GM12878 (cell line): ENCODE results near the gene B3GALT4. TPM values are rescaled to one million over a fixed set of nuclear protein-coding genes. Genes with fewer than 3 reads are reported as not detected.

ENCODE experiments used
- ATAC-seq: fragments of 200-7000 bp; cut with Tn5 transposase; 3 replicates; pipeline ENCODE4 v1.9.1; 2020; ENCODE audit warnings: mild to moderate bottlenecking, moderate library complexity
- BruUV-seq: library from RNA; stranded (reverse); fragments of 400-500 nt; replicated peaks from 2 replicates; lab custom pipeline; 2021; lab: Mats Ljungman, UMichigan
- CTCF ChIA-PET: fragments of 300-600 bp; sonication (Branson Sonifier 250); formaldehyde crosslinking; extraction: SDS; loops from one replicate; lab custom pipeline; 2021; ENCODE audit warnings: inconsistent platforms; lab: Yijun Ruan, JAX
- POLR2A ChIA-PET: fragments of 350-600 bp; formaldehyde crosslinking; extraction: SDS; loops from one replicate; lab custom pipeline; 2021; ENCODE audit warnings: inconsistent platforms; lab: Charles Lee
- RAD21 ChIA-PET: fragments of 300-600 bp; sonication (Branson Sonifier 250); formaldehyde crosslinking; loops from one replicate; lab custom pipeline; 2023; ENCODE audit warnings: antibody characterized with exemption; ENCODE audit not compliant: unreplicated experiment; lab: Charles Lee
- SMC1A ChIA-PET: fragments of 300-600 bp; sonication (Branson Sonifier 250); formaldehyde crosslinking; loops from one replicate; lab custom pipeline; 2023; ENCODE audit not compliant: unreplicated experiment, uncharacterized antibody; lab: Charles Lee
- DNase-seq: peaks from one replicate; pipeline ENCODE4 v3.0.0-alpha.2; 2011; ENCODE audit warnings: low read depth, low spot score
- FAIRE-seq: peaks from 3 replicates; lab custom pipeline; 2011; peaks lifted over from hg19 to GRCh38; lab: Jason Lieb, UNC
- H2AFZ ChIP-seq: 2 replicates; pipeline ENCODE4 v1.6.0; 2011; ENCODE audit warnings: low read depth, low read length, control low read depth; ENCODE audit not compliant: control insufficient read depth
- H3K27ac ChIP-seq: 2 replicates; pipeline ENCODE4 v1.5.1; 2011; ENCODE audit warnings: control low read depth; ENCODE audit not compliant: control insufficient read depth, insufficient read depth
- H3K27me3 ChIP-seq, 2 experiments: replicated peaks in 1 of 2; 2 replicates each; pipeline versions ENCODE4 v1.6.0 to v1.6.1; 2011; ENCODE audit warnings: low read length in 1 of 2; ENCODE audit not compliant: control insufficient read depth in 2 of 2, insufficient read depth in 2 of 2
- H3K36me3 ChIP-seq, 2 experiments: 2 replicates each; pipeline ENCODE4 v1.5.1; 2011; ENCODE audit warnings: low read length in 1 of 2; ENCODE audit not compliant: control insufficient read depth in 2 of 2, insufficient read depth in 2 of 2
- H3K4me1 ChIP-seq: 2 replicates; pipeline ENCODE4 v1.6.1; 2011; ENCODE audit warnings: mild to moderate bottlenecking, low read length, moderate library complexity, mixed read lengths; ENCODE audit not compliant: control insufficient read depth, insufficient read depth
- H3K4me2 ChIP-seq: 2 replicates; pipeline ENCODE4 v1.6.0; 2011; ENCODE audit warnings: control low read depth; ENCODE audit not compliant: control insufficient read depth, insufficient read depth
- H3K4me3 ChIP-seq: fragments of 200-600 bp; sonication (generic); 2 replicates; pipeline ENCODE4 v1.5.1; 2016
- H3K79me2 ChIP-seq: 2 replicates; pipeline ENCODE4 v1.6.0; 2011; ENCODE audit warnings: low read length; ENCODE audit not compliant: control insufficient read depth, insufficient read depth
- H3K9ac ChIP-seq: 2 replicates; pipeline ENCODE4 v1.8.0; 2011; ENCODE audit warnings: low read length, control low read depth, mixed read lengths; ENCODE audit not compliant: control insufficient read depth, insufficient read depth
- H3K9me3 ChIP-seq: replicated peaks from 3 replicates; pipeline ENCODE4 v1.5.1; 2011; ENCODE audit warnings: mild to moderate bottlenecking, low read length; ENCODE audit not compliant: control insufficient read depth, insufficient read depth
- H4K20me1 ChIP-seq: 2 replicates; pipeline ENCODE4 v1.6.0; 2011; ENCODE audit not compliant: control insufficient read depth, insufficient read depth
- EED ChIP-seq: sonication (generic); IDR thresholded peaks from 2 replicates; pipeline ENCODE4 v1.6.1; 2016; ENCODE audit warnings: antibody characterized with exemption, low read depth
- FOXM1 ChIP-seq: IDR thresholded peaks from 2 replicates; pipeline ENCODE4 v1.6.1; 2012; ENCODE audit warnings: low read depth, mild to moderate bottlenecking, inconsistent platforms, low read length, moderate library complexity
- IKZF1 ChIP-seq: fragments of 450-650 bp; conservative IDR thresholded peaks from 2 replicates; pipeline ENCODE4 v1.6.1; 2017; ENCODE audit warnings: antibody characterized with exemption, mild to moderate bottlenecking
- IKZF2 ChIP-seq, 2 experiments: fragments of 450-650 bp; IDR thresholded peaks; 2 replicates each; pipeline ENCODE4 v1.6.1; 2017; ENCODE audit warnings: mild to moderate bottlenecking in 2 of 2, moderate library complexity in 2 of 2
- JUND ChIP-seq: IDR thresholded peaks from 2 replicates; pipeline ENCODE4 v1.6.1; 2012; ENCODE audit warnings: low read depth, mild to moderate bottlenecking, low read length, improper control_type of control experiment, moderate library complexity
- MTA2 ChIP-seq: fragments of 450-650 bp; IDR thresholded peaks from 2 replicates; pipeline ENCODE4 v1.6.1; 2016; ENCODE audit warnings: low read depth, mild to moderate bottlenecking, moderate library complexity
- NFXL1 ChIP-seq: fragments of 450-650 bp; IDR thresholded peaks from 2 replicates; pipeline ENCODE4 v1.6.1; 2017; ENCODE audit warnings: antibody characterized with exemption, mild to moderate bottlenecking, borderline replicate concordance
- PAX5 ChIP-seq: IDR thresholded peaks from 2 replicates; pipeline ENCODE4 v1.6.1; 2011; ENCODE audit warnings: low read depth, low read length, borderline replicate concordance
- RBBP5 ChIP-seq: fragments of 200-600 bp; sonication (generic); conservative IDR thresholded peaks from 2 replicates; pipeline ENCODE4 v1.6.1; 2016
- RUNX3 ChIP-seq: IDR thresholded peaks from 2 replicates; pipeline ENCODE4 v1.6.1; 2012; ENCODE audit warnings: low read length, inconsistent platforms
- SPI1 ChIP-seq: IDR thresholded peaks from 2 replicates; pipeline ENCODE4 v1.6.1; 2011; ENCODE audit warnings: low read depth, mild to moderate bottlenecking, low read length, moderate library complexity, borderline replicate concordance; ENCODE audit not compliant: insufficient read depth
- SRF ChIP-seq, 2 experiments: IDR thresholded peaks; 2 replicates each; pipeline ENCODE4 v1.6.1; 2011; ENCODE audit warnings: low read depth in 2 of 2, low read length in 2 of 2, mild to moderate bottlenecking in 1 of 2, moderate library complexity in 1 of 2
- TCF3 ChIP-seq: IDR thresholded peaks from 2 replicates; pipeline ENCODE4 v1.6.1; 2012; ENCODE audit warnings: low read depth, mild to moderate bottlenecking, low read length, borderline replicate concordance; ENCODE audit not compliant: insufficient read depth
- ZNF384 ChIP-seq: IDR thresholded peaks from 2 replicates; pipeline ENCODE4 v1.6.1; 2012; ENCODE audit warnings: low read depth, mild to moderate bottlenecking, low read length, improper control_type of control experiment, borderline replicate concordance
- WGBS: methylation state at CpG from one replicate; pipeline ENCODE4 v1.1.6; 2016; ENCODE audit warnings: low lambda C conversion rate; ENCODE audit not compliant: insufficient replicate concordance, insufficient coverage; ENCODE audit errors: missing lambda C conversion rate; 5-methylcytosine and 5-hydroxymethylcytosine counted together
- in situ Hi-C: fragments of 300-500 bp; cut with MboI; formaldehyde crosslinking; loops from 9 replicates; pipeline ENCODE4 v1.14.3; 2018; ENCODE audit warnings: mixed read lengths
- intact Hi-C: fragments of 100-400 bp; cut with micrococcal nuclease; formaldehyde crosslinking; loops from one replicate; pipeline ENCODE4 v1.14.2; 2022; ENCODE audit not compliant: unreplicated experiment
- polyA plus RNA-seq, 11 experiments: library from polyadenylated mRNA; depleted of rRNA in 4 of 11; unstranded in 6 of 11; stranded (reverse) in 5 of 11; fragments of >200 nt; fragmentation: Nextera tagmentation in 4 of 11; fragmentation: Illumina TruSeq in 1 of 11; extraction: Ambion mirVana in 4 of 11; extraction: Trizol in 1 of 11; gene quantifications; 1 replicate in 1 of 11; 2 replicates in 10 of 11; pipeline versions ENCODE4 v1.2.1 to v1.2.3, GENCODE V29; 2011 to 2016; ENCODE audit warnings: inconsistent platforms in 2 of 11, missing spikeins in 2 of 11, low read depth in 1 of 11
- total RNA-seq, 4 experiments: library from RNA; depleted of rRNA in 3 of 4; stranded (reverse); fragments of >200 nt in 3 of 4; fragmentation: Illumina TruSeq in 1 of 4; extraction: Trizol in 1 of 4; gene quantifications; 2 replicates each; pipeline versions ENCODE4 v1.2.1 to v1.2.3, GENCODE V29; 2013 to 2021
- TF ChIP-seq, protein P1 (sequence below): fragments of 450-650 bp; IDR thresholded peaks from 2 replicates; pipeline ENCODE4 v1.6.1; 2017; ENCODE audit warnings: low read depth, mild to moderate bottlenecking, moderate library complexity

The B3GALT4 gene
- total and polyA plus RNA-seq, 10 of the 15 experiments (the other 5 are each of a cell fraction or from before 2014, with no cell fraction given), result 0.27 to 8.2 (median 2.6) TPM

DNA sequence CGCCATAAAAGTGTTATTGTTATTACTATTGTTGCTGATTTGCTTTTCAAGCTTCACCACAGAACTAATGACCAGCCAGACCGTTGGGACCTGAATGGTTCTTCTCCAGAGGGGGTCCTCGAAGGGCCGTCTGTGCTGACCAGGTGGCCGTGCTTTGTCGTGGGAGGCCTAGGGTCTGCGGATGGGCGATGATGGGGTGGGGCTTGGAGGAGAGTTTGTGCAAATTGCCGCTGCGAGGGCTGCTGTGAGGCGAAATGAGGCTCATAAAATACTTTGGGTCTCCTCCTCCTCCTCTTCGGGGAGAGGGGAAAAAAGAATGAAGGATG, 46.7 kb downstream of the B3GALT4 start:
- ChIA-PET RAD21 (interaction anchor here (0.7 to 1.2 kb wide), 3 partner anchors 24 to 95 kb away, joined by 3 to 5 read pairs (median 4); no protein-coding TSS in a partner anchor), CTCF (interaction anchor here (0.7 to 1.7 kb wide), 3 partner anchors 23 to 357 kb away, joined by 3 to 7 read pairs (median 3); no protein-coding TSS in a partner anchor), POLR2A (interaction anchor here (0.6 to 1.5 kb wide), 6 partner anchors 13 to 352 kb away, joined by 3 to 7 read pairs (median 3); partner anchors contain the start of gene CUTA), SMC1A (interaction anchor here (0.8 to 2.0 kb wide), 5 partner anchors 8 to 284 kb away, joined by 3 to 7 read pairs (median 3); no protein-coding TSS in a partner anchor)
- peaks cover 12 to 16% of the 10 kb centered on the region in 2 experiments; a peak in 3 of 4 replicates for H3K36me3 ChIP-seq
- in situ Hi-C loops, result no loop called here
- peak overlapping the region; percentile 80 for H3K4me3 ChIP-seq
- H3K27me3 ChIP-seq, result no peaks in the 10 kb centered on the region
- H2AFZ ChIP-seq, result peak overlapping the region; percentile 82
- H3K4me2 ChIP-seq, result peak overlapping the region; percentile 79
- FAIRE-seq (no peak), DNase-seq (no peak), ATAC-seq (peak; percentile 1; the same call in 2 of the 3 replicates)
- H3K79me2 ChIP-seq, result peaks cover 29% of the 10 kb centered on the region
- BruUV-seq, result no TSS peak
- H3K4me1 ChIP-seq, result peaks cover 15% of the 10 kb centered on the region
- peak overlapping the region; percentile 82 for H3K9ac ChIP-seq
- 0 out of 2 replicates have a peak, but pooled peaks cover 3% of the 10 kb centered on the region for H4K20me1 ChIP-seq
- intact Hi-C loops, result no loop called here
- 0 out of 2 replicates have a peak, but pooled peaks have one; percentile 11 for TF ChIP-seq ZNF384
- TF ChIP-seq NFXL1, result no peak
- no peak for TF ChIP-seq PAX5
- no peak for TF ChIP-seq RBBP5
- WGBS, result 1% methylated on average over 12 of the region's 12 CpGs
- H3K9me3 ChIP-seq, result no peaks in the 10 kb centered on the region
- peak overlapping the region; percentile 83 for H3K27ac ChIP-seq

DNA sequence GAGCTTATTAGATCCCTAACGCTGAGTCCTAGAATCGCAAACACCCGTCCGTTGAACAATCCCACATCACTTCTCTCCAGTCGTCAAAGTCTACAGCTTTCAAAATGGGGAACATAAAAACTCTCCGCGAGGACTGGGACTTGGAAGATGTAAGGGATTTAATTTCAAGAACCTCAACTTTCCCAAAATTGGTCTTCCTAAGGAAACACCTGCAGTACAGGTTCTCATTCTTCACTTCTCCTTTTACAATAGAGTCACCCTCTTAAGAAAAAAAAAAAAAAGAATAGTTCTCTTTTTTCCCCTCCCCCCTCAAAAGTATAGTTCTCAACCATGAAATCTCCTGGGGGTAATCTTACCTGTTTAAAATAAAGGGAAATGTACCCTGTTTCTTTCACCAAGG, 47.2 kb downstream of the B3GALT4 start:
- Histone ChIP-seq H3K79me2 (peaks cover 29% of the 10 kb centered on the region), H3K36me3 (peaks cover 7 to 11% of the 10 kb centered on the region in 2 experiments; a peak in 3 of 4 replicates), H3K4me1 (peaks cover 10% of the 10 kb centered on the region), H3K4me3 (peak overlapping the region; percentile 80), H3K9me3 (no peaks in the 10 kb centered on the region), H3K4me2 (peak overlapping the region; percentile 79), H3K9ac (peak overlapping the region; percentile 82), H3K27ac (peak overlapping the region; percentile 83), H3K27me3 (no peaks in the 10 kb centered on the region), H2AFZ (peak overlapping the region; percentile 82), H4K20me1 (0 out of 2 replicates have a peak, but pooled peaks cover 3% of the 10 kb centered on the region)
- ChIA-PET POLR2A (interaction anchor here (0.6 to 1.5 kb wide), 7 partner anchors 12 to 301 kb away, joined by 3 to 7 read pairs (median 4); partner anchors contain the start of gene CUTA), RAD21 (interaction anchor here (1.1 to 1.2 kb wide), 2 partner anchors 25 to 76 kb away, joined by 3 to 4 read pairs; no protein-coding TSS in a partner anchor), SMC1A (interaction anchor here (0.6 to 2.0 kb wide), 4 partner anchors 9 to 1136 kb away, joined by 3 to 7 read pairs (median 3); no protein-coding TSS in a partner anchor), CTCF (interaction anchor here (1.2 to 1.7 kb wide), 2 partner anchors 67 to 358 kb away, joined by 3 to 7 read pairs; no protein-coding TSS in a partner anchor)
- FAIRE-seq, result peak; percentile 49
- no TSS peak for BruUV-seq
- in situ Hi-C loops (no loop called here), intact Hi-C loops (no loop called here)
- ATAC-seq, result no peak
- WGBS, result under 1% methylated on average over 7 of the region's 7 CpGs
- no peak for DNase-seq
- TF ChIP-seq SRF (IDR thresholded peaks at IDR 0.05; ENCODE audit: low read depth in 2 of 2, low read length in 2 of 2) (0 out of 4 replicates have a peak, but pooled peaks of 1 of the 2 experiments have one; percentile 43), RUNX3 (peak; percentile 20; the same call in 1 of the 2 replicates), FOXM1 (peak; percentile 22; the same call in 1 of the 2 replicates), EED (peak; percentile 55; the same call in 1 of the 2 replicates), TCF3 (0 out of 2 replicates have a peak, but pooled peaks have one; percentile 29), SPI1 (peak; percentile 71), JUND (0 out of 2 replicates have a peak, but pooled peaks have one; percentile 24), IKZF1 (no peak; the same call in 1 of the 2 replicates), MTA2 (no peak), ZNF384 (peak; percentile 94), IKZF2 (IDR thresholded peaks at IDR 0.05) (peak; percentile 70 to 84)
- TF ChIP-seq, protein P1, sequence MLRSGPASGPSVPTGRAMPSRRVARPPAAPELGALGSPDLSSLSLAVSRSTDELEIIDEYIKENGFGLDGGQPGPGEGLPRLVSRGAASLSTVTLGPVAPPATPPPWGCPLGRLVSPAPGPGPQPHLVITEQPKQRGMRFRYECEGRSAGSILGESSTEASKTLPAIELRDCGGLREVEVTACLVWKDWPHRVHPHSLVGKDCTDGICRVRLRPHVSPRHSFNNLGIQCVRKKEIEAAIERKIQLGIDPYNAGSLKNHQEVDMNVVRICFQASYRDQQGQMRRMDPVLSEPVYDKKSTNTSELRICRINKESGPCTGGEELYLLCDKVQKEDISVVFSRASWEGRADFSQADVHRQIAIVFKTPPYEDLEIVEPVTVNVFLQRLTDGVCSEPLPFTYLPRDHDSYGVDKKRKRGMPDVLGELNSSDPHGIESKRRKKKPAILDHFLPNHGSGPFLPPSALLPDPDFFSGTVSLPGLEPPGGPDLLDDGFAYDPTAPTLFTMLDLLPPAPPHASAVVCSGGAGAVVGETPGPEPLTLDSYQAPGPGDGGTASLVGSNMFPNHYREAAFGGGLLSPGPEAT, result peak; percentile 65; the same call in 1 of the 2 replicates
